Lower lobe of right lung (tissue), 2 donors: ENCODE results near the gene ENTPD5. TPM values are rescaled to one million over a fixed set of nuclear protein-coding genes. Genes with fewer than 3 reads are reported as not detected.

ENCODE experiments used
- ATAC-seq, 2 donors: fragments of 200-7000 bp; cut with Tn5 transposase; one replicate each; pipeline ENCODE4 v1.9.1; 2020 to 2022; ENCODE audit warnings: mild to moderate bottlenecking in 2 of 2, moderate library complexity in 2 of 2
- DNase-seq: peaks from one replicate; pipeline ENCODE4 v3.0.0-alpha.2; 2020
- H3K27ac ChIP-seq: fragments of 200-600 bp; one replicate; pipeline ENCODE4 v1.8.0; 2022
- H3K27me3 ChIP-seq: fragments of 200-600 bp; one replicate; pipeline ENCODE4 v1.8.0; 2022; ENCODE audit warnings: low read depth
- H3K36me3 ChIP-seq: fragments of 200-600 bp; one replicate; pipeline ENCODE4 v1.8.0; 2022; ENCODE audit warnings: mild to moderate bottlenecking
- H3K4me1 ChIP-seq: fragments of 200-600 bp; one replicate; pipeline ENCODE4 v1.8.0; 2022
- H3K4me3 ChIP-seq: fragments of 200-600 bp; one replicate; pipeline ENCODE4 v1.8.0; 2022; ENCODE audit warnings: mild to moderate bottlenecking
- H3K9me3 ChIP-seq: fragments of 200-600 bp; one replicate; pipeline ENCODE4 v1.8.0; 2022
- CTCF ChIP-seq: fragments of 200-600 bp; IDR thresholded peaks from one replicate; pipeline ENCODE4 v1.8.0; 2022; ENCODE audit warnings: antibody characterized with exemption, mild to moderate bottlenecking
- intact Hi-C: fragments of 100-400 bp; cut with DNase I; formaldehyde crosslinking; loops from one replicate; pipeline ENCODE4 v1.11.0; 2022
- total RNA-seq: library from RNA; stranded (reverse); fragmentation: NEBNext Ultra II Directional; extraction: Animal tissue kit (Norgen Biotek cat#: 25700); gene quantifications from one replicate; pipeline ENCODE4 v1.2.1, GENCODE V29; 2021
- donor health status: DM: no; HTN: yes; CAD: no; lungs with severe emphysema.

Gene ENTPD5
- total RNA-seq, 1 donor from 2014 or later = 12.1 TPM

- TF ChIP-seq CTCF = no peak
- DNase-seq = no peak
- H3K27me3 ChIP-seq = no peaks in the 10 kb centered on the region
- intact Hi-C loops = no loop called here
- no peak overlapping the region for H3K27ac ChIP-seq
- H3K36me3 ChIP-seq = no peaks in the 10 kb centered on the region
- no peaks in the 10 kb centered on the region for H3K9me3 ChIP-seq
- H3K4me3 ChIP-seq = no peak overlapping the region
- no peaks in the 10 kb centered on the region for H3K4me1 ChIP-seq
- ATAC-seq = no peak
These were observed 30.9 kb upstream of the ENTPD5 start for GRCh38 chr14:74049876-74050495.

- no peak for DNase-seq
- ATAC-seq = no peak
- Histone ChIP-seq H3K9me3 (no peaks in the 10 kb centered on the region), H3K36me3 (no peaks in the 10 kb centered on the region), H3K4me3 (no peak overlapping the region), H3K4me1 (no peaks in the 10 kb centered on the region), H3K27me3 (no peaks in the 10 kb centered on the region), H3K27ac (no peak overlapping the region)
- intact Hi-C loops = no loop called here
- no peak for TF ChIP-seq CTCF
These were observed 29.2 kb upstream of the ENTPD5 start for GRCh38 chr14:74048281-74048680.

GRCh38 chr14:74045522-74045921 lies 26.4 kb upstream of the ENTPD5 start:
- ATAC-seq (no peak), DNase-seq (no peak)
- no peaks in the 10 kb centered on the region for H3K9me3 ChIP-seq
- H3K36me3 ChIP-seq = no peaks in the 10 kb centered on the region
- H3K4me3 ChIP-seq = no peak overlapping the region
- intact Hi-C loops = no loop called here
- no peak overlapping the region for H3K27ac ChIP-seq
- TF ChIP-seq CTCF = no peak
- no peaks in the 10 kb centered on the region for H3K27me3 ChIP-seq
- no peaks in the 10 kb centered on the region for H3K4me1 ChIP-seq

- intact Hi-C loops = no loop called here
- H3K4me1 ChIP-seq = no peaks in the 10 kb centered on the region
- no peak overlapping the region for H3K27ac ChIP-seq
- no peaks in the 10 kb centered on the region for H3K36me3 ChIP-seq
- ATAC-seq = no peak
- no peak for TF ChIP-seq CTCF
- H3K9me3 ChIP-seq = no peaks in the 10 kb centered on the region
- no peaks in the 10 kb centered on the region for H3K27me3 ChIP-seq
- no peak for DNase-seq
- no peak overlapping the region for H3K4me3 ChIP-seq
These were observed 23.2 kb upstream of the ENTPD5 start for GRCh38 chr14:74042296-74042695.

- H3K9me3 ChIP-seq = no peaks in the 10 kb centered on the region
- no peaks in the 10 kb centered on the region for H3K36me3 ChIP-seq
- intact Hi-C loops = no loop called here
- no peak overlapping the region for H3K27ac ChIP-seq
- H3K4me3 ChIP-seq = no peak overlapping the region
- DNase-seq (no peak), ATAC-seq (peak in 1 of 2 donors; percentile 48)
- H3K4me1 ChIP-seq = no peaks in the 10 kb centered on the region
- H3K27me3 ChIP-seq = no peaks in the 10 kb centered on the region
- peak; percentile 74 for TF ChIP-seq CTCF
These were observed 19.2 kb upstream of the ENTPD5 start for GRCh38 chr14:74038020-74038859.
